Neural crest cell (in vitro differentiated cells): ENCODE results near the gene DOK1. TPM values are rescaled to one million over a fixed set of nuclear protein-coding genes. Genes with fewer than 3 reads are reported as not detected.
A peak's percentile ranks its signal among the peaks of the same experiment; 100 is the strongest.
"Not testable (repeated sequence)": the region's sequence is repeated elsewhere in the genome, so short reads cannot be mapped to it uniquely, and the experiment has no call there.

Experiments used
- DNase-seq: peaks from one replicate; pipeline ENCODE4 v3.0.0; 2021; ENCODE audit warnings: low read depth, mixed read lengths, low spot score
- H3K27ac Mint-ChIP-seq: one replicate; pipeline ENCODE4 v1.8.0; 2021; ENCODE audit warnings: mild to moderate bottlenecking, mixed read lengths; ENCODE audit not compliant: unreplicated experiment
- H3K27me3 Mint-ChIP-seq: 2 replicates; pipeline ENCODE4 v1.8.0; 2021; ENCODE audit warnings: low read depth, mild to moderate bottlenecking, mixed read lengths
- H3K36me3 Mint-ChIP-seq: 2 replicates; pipeline ENCODE4 v1.8.0; 2021; ENCODE audit warnings: low read depth, mild to moderate bottlenecking, mixed read lengths
- H3K4me1 Mint-ChIP-seq: 2 replicates; pipeline ENCODE4 v1.8.0; 2021; ENCODE audit warnings: mixed read lengths
- H3K4me3 Mint-ChIP-seq: one replicate; pipeline ENCODE4 v1.8.0; 2021; ENCODE audit warnings: mild to moderate bottlenecking, mixed read lengths
- H3K9me3 Mint-ChIP-seq: 2 replicates; pipeline ENCODE4 v1.8.0; 2021; ENCODE audit warnings: mixed read lengths
- CTCF ChIP-seq: fragments of 200-600 bp; sonication (generic); conservative IDR thresholded peaks from 2 replicates; pipeline ENCODE4 v1.5.0; 2021; ENCODE audit warnings: antibody characterized with exemption, mild to moderate bottlenecking
- total RNA-seq: library from RNA; stranded (reverse); gene quantifications from 2 replicates; pipeline ENCODE4 v1.2.1, GENCODE V29; 2021

DOK1 gene
- total RNA-seq, 1 donor from 2014 or later: 22.4 TPM

DNA sequence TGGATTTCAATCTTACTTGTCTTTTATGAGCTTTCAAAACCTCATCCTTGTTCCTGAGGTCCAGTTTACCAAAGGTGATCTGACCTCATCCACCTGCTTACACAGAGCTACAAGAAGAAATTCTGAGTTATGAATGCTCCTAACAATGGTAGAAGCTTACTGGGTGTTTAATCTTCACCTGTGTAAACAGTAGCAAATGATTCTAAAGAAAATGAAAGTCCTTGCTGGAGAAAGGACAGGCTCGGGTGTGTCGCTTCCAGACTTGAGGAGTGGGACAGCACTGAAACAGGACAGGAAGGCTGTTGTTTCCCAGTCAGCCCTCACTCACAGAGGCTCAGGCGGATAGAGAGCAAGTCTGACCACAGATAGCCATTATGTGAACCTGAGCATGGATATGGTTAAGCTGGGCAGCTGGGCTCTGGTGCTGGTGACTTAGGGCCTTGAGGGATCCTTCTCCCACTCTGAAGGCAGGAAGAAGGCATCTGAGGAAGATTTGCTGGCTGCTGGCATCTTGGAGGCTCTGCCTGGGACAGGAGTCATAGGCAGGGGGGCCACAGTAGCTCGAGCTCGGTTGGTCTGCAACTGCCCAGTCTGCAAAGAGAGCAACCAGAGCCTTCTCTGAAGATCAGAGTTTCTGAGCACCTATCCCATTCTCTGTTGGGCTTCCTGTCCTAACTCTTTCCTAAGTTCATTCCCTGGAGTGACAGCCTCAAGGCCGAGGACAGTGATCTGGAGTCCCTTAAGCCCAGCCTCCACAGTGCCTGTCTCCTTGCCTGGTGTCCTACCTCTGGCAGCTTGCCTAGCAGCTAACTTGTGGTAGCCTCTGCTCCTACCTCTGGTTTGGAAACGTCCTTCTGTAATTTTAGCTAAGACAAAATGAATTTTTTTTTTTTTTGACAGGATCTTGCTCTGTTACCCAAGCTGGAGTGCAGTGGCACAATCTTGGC, 4.0 kb downstream of the DOK1 start:
- peaks cover 33% of the 10 kb centered on the region for H3K27me3 Mint-ChIP-seq
- no peaks in the 10 kb centered on the region for H3K9me3 Mint-ChIP-seq
- no peaks in the 10 kb centered on the region for H3K36me3 Mint-ChIP-seq
- peak overlapping the region; percentile 47 for H3K4me3 Mint-ChIP-seq
- H3K27ac Mint-ChIP-seq: no peak overlapping the region
- TF ChIP-seq CTCF: no peak
- H3K4me1 Mint-ChIP-seq: peaks cover 3% of the 10 kb centered on the region
- no peak for DNase-seq

DNA sequence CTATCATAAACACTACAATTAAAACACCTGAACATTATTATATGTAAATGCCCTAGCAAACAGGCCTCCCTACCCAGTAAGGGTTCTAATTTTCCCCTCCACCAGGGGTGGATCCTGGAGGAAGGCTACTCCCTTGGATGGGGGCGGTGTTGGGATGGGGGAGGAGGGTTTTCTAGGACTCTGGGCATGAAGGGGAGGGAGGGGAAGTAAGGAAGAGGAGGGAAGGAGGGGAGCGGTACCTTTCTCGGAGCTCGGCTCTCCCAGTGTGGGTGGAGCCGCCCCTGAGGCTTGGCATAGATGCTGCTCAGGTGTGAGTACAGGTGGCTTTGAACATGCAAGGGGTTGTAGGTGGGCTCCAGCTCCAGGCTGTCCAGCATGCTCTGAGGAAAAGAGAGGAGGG, 5.4 kb downstream of the DOK1 start:
- Mint-ChIP-seq H3K27ac (peak overlapping the region; percentile 89), H3K4me1 (no peaks in the 10 kb centered on the region), H3K36me3 (no peaks in the 10 kb centered on the region), H3K9me3 (no peaks in the 10 kb centered on the region), H3K4me3 (no peak overlapping the region), H3K27me3 (peaks cover 42% of the 10 kb centered on the region)
- TF ChIP-seq CTCF: no peak
- no peak for DNase-seq

DNA sequence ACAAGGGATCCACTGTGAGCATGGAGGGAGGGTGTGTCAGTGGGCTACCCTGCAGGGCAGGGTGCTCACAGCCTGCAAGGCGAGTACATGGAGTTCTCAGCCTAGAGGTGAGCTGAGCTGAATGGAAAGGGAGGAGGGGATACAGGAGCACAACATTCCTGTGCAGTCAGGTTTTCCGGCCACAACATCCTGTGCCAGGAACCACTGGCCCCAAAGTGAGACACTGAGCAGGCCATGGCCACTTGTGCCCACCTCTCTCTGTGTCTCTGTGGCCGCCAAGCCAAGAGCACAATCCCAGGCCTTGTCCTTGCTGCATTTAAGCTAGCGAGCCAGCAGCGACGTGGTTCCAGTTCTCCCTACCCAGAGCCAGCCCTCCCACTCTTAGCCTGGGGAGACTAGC, 6.1 kb downstream of the DOK1 start:
- DNase-seq: no peak
- TF ChIP-seq CTCF: no peak
- H3K27me3 Mint-ChIP-seq: peaks cover 40% of the 10 kb centered on the region
- peak overlapping the region; percentile 16 for H3K4me3 Mint-ChIP-seq
- no peaks in the 10 kb centered on the region for H3K4me1 Mint-ChIP-seq
- H3K9me3 Mint-ChIP-seq: no peaks in the 10 kb centered on the region
- H3K36me3 Mint-ChIP-seq: no peaks in the 10 kb centered on the region
- H3K27ac Mint-ChIP-seq: no peak overlapping the region

DNA sequence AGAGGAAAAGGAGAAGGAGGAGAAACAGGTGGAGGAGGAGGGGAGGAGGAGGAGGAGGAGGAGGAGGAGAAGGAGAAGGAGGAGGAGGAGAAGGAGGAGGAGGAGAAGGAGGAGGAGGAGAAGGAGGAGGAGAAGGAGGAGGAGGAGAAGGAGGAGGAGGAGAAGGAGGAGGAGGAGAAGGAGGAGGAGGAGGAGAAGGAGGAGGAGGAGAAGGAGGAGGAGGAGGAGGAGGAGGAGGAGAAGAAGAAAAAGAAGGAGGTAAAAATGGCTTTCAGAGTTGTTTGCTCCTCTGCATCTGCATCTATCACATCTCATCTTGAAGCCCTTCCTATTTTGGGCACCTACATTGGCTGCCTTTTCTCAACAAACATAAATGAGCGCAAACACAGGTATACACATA, 6.5 kb downstream of the DOK1 start:
- not testable (repeated sequence) for H3K4me3 Mint-ChIP-seq, H3K27ac Mint-ChIP-seq, H3K4me1 Mint-ChIP-seq, H3K36me3 Mint-ChIP-seq, H3K9me3 Mint-ChIP-seq, DNase-seq
- peaks cover 45% of the 10 kb centered on the region for H3K27me3 Mint-ChIP-seq

DNA sequence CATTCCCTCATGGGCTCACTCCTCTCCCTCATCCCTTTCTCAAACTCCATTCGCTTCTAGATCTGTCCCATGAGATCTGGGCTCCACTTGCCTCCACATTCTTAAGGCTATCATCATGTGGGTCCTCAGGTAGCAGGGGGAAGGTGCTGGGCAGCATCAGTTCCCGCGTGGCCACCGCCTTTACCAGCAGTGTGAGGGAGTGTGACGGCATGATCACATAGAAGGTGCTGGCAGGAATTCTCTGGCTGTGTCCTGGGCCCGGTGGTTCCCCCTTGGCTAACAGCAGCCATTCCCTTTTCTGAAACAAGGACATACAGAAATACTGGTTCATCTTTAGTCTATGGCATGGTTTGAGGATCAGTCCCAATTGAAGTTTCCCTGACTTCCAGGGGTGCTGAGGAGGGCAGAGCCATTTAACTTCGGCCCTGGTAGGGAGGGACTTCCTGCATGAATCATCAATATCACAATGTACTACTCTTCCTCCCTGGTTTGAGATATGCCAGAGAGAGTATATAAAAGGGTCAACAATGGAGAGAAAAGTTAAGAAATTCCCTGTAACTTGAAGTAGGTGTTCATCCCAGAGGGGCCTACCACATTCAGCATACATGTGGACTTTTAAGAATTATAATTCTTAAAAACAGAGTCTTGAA, 7.7 kb downstream of the DOK1 start:
- TF ChIP-seq CTCF: no peak
- Mint-ChIP-seq H3K4me1 (no peaks in the 10 kb centered on the region), H3K4me3 (no peak overlapping the region), H3K36me3 (no peaks in the 10 kb centered on the region), H3K27ac (no peak overlapping the region), H3K9me3 (no peaks in the 10 kb centered on the region), H3K27me3 (peaks cover 51% of the 10 kb centered on the region)
- no peak for DNase-seq

- no peak for TF ChIP-seq CTCF
- Mint-ChIP-seq H3K4me1 (no peaks in the 10 kb centered on the region), H3K4me3 (no peak overlapping the region), H3K9me3 (no peaks in the 10 kb centered on the region), H3K27ac (no peak overlapping the region), H3K36me3 (no peaks in the 10 kb centered on the region), H3K27me3 (peaks cover 59% of the 10 kb centered on the region)
- DNase-seq: no peak
Observed at GRCh38 chr2:74564222-74564621, 9.7 kb downstream of the DOK1 start.
